Keratinocyte (primary cell): ENCODE measurements around the gene NXN.
"Not testable (repeated sequence)": the region's sequence is repeated elsewhere in the genome, so short reads cannot be mapped to it uniquely, and the experiment has no call there.

ENCODE experiments used
- EZH2 ChIP-seq: IDR thresholded peaks from one replicate; pipeline ENCODE4 v1.6.1; 2012; ENCODE audit warnings: inconsistent platforms, mild to moderate bottlenecking, low read length, moderate library complexity
- TF ChIP-seq, protein P1 (sequence below), 3 experiments: IDR thresholded peaks in 1 of 3; conservative IDR thresholded peaks in 1 of 3; optimal IDR thresholded peaks in 1 of 3; 2 replicates in 2 of 3; 3 replicates in 1 of 3; pipeline versions ENCODE3 to v1.5.1; 2011; ENCODE audit warnings: low read length in 3 of 3, mild to moderate bottlenecking in 3 of 3, moderate library complexity in 2 of 3, control low read depth in 1 of 3, inconsistent platforms in 1 of 3; ENCODE audit not compliant: insufficient read depth in 2 of 3; ENCODE audit errors: extremely low read depth in 1 of 3

- not testable (repeated sequence) for TF ChIP-seq EZH2
- TF ChIP-seq, protein P1, sequence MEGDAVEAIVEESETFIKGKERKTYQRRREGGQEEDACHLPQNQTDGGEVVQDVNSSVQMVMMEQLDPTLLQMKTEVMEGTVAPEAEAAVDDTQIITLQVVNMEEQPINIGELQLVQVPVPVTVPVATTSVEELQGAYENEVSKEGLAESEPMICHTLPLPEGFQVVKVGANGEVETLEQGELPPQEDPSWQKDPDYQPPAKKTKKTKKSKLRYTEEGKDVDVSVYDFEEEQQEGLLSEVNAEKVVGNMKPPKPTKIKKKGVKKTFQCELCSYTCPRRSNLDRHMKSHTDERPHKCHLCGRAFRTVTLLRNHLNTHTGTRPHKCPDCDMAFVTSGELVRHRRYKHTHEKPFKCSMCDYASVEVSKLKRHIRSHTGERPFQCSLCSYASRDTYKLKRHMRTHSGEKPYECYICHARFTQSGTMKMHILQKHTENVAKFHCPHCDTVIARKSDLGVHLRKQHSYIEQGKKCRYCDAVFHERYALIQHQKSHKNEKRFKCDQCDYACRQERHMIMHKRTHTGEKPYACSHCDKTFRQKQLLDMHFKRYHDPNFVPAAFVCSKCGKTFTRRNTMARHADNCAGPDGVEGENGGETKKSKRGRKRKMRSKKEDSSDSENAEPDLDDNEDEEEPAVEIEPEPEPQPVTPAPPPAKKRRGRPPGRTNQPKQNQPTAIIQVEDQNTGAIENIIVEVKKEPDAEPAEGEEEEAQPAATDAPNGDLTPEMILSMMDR (optimal IDR thresholded peaks at IDR 0.05 in 1 of 3, IDR thresholded peaks at IDR 0.05 in 1 of 3, conservative IDR thresholded peaks at IDR 0.05 in 1 of 3; ENCODE audit: extremely low read depth in 1 of 3, insufficient read depth in 2 of 3, low read length in 3 of 3), result not testable (repeated sequence)
Measured at GRCh38 chr17:874590-874989, 105.0 kb downstream of the NXN start.
